HG02938 (cell line): ENCODE data around the gene PRG2.
"Not testable (repeated sequence)": the region's sequence is repeated elsewhere in the genome, so short reads cannot be mapped to it uniquely, and the experiment has no call there.

ENCODE experiments used
- ATAC-seq: cut with Tn5 transposase; IDR thresholded peaks from one replicate; pipeline ENCODE4 v1.9.1; 2021; ENCODE audit warnings: mild to moderate bottlenecking, moderate library complexity; ENCODE audit not compliant: unreplicated experiment

The PRG2 gene

GRCh38 chr11:57370251-57370650 is 20.2 kb downstream of the PRG2 start:
- ATAC-seq, result no peak

- ATAC-seq, result no peak
These were observed 21.6 kb downstream of the PRG2 start for GRCh38 chr11:57368845-57369232.

- no peak for ATAC-seq
These were observed 22.2 kb downstream of the PRG2 start for GRCh38 chr11:57368106-57368844.

- ATAC-seq, result no peak
These were observed 25.4 kb downstream of the PRG2 start for GRCh38 chr11:57364851-57365660.

GRCh38 chr11:57363131-57364080 is 27.0 kb downstream of the PRG2 start:
- no peak for ATAC-seq

GRCh38 chr11:57361926-57362325 is 28.5 kb downstream of the PRG2 start:
- ATAC-seq, result no peak

GRCh38 chr11:57361420-57361819 is 29.0 kb downstream of the PRG2 start:
- not testable (repeated sequence) for ATAC-seq

GRCh38 chr11:57360991-57361390 is 29.5 kb downstream of the PRG2 start:
- ATAC-seq, result no peak

- ATAC-seq, result no peak
These were observed 30.4 kb downstream of the PRG2 start for GRCh38 chr11:57359896-57360690.

- ATAC-seq, result no peak
These were observed 31.1 kb downstream of the PRG2 start for GRCh38 chr11:57359396-57359795.

- ATAC-seq, result no peak
These were observed 31.5 kb downstream of the PRG2 start for GRCh38 chr11:57358991-57359390.

- no peak for ATAC-seq
These were observed 31.9 kb downstream of the PRG2 start for GRCh38 chr11:57358543-57358961.

- ATAC-seq, result no peak
These were observed 32.6 kb downstream of the PRG2 start for GRCh38 chr11:57357856-57358255.

- ATAC-seq, result no peak
These were observed 33.1 kb downstream of the PRG2 start for GRCh38 chr11:57357310-57357709.

- no peak for ATAC-seq
These were observed 34.2 kb downstream of the PRG2 start for GRCh38 chr11:57356268-57356667.

GRCh38 chr11:57354699-57355098 is 35.8 kb downstream of the PRG2 start:
- no peak for ATAC-seq

- no peak for ATAC-seq
These were observed 36.6 kb downstream of the PRG2 start for GRCh38 chr11:57353852-57354251.

GRCh38 chr11:57353446-57353845 is 37.0 kb downstream of the PRG2 start:
- ATAC-seq, result no peak

GRCh38 chr11:57353036-57353435 is 37.4 kb downstream of the PRG2 start:
- ATAC-seq, result no peak
